ENCODE results near the gene COPS4.

DNA sequence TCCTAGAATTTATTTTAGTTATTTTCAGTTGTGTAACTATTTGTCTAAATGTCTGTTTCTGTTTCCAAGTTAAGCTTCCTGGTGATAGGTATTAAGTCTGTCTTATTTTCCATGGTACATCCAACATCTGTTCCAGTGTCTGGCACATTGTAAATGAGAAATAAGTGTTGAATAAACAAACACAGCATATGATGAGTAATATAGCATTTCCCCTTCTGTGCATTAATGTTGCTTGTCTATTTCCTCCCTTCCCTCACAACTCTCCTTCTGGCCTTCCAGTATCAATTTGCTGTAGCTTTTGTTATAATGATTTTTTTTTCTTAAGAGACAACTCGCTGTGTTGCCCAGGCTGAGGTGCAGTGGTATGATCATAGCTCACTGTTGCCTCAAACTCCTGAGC lies 36.1 kb downstream of the COPS4 start:
- TF ChIP-seq FOXA1 (IDR thresholded peaks at IDR 0.05) (no peak), ZNF384 (IDR thresholded peaks at IDR 0.05) (no peak), SUZ12 (IDR thresholded peaks at IDR 0.05) (no peak), SP1 (IDR thresholded peaks at IDR 0.05) (no peak)
